ENCODE results near the gene GRHL3.

The GRHL3 gene

DNA sequence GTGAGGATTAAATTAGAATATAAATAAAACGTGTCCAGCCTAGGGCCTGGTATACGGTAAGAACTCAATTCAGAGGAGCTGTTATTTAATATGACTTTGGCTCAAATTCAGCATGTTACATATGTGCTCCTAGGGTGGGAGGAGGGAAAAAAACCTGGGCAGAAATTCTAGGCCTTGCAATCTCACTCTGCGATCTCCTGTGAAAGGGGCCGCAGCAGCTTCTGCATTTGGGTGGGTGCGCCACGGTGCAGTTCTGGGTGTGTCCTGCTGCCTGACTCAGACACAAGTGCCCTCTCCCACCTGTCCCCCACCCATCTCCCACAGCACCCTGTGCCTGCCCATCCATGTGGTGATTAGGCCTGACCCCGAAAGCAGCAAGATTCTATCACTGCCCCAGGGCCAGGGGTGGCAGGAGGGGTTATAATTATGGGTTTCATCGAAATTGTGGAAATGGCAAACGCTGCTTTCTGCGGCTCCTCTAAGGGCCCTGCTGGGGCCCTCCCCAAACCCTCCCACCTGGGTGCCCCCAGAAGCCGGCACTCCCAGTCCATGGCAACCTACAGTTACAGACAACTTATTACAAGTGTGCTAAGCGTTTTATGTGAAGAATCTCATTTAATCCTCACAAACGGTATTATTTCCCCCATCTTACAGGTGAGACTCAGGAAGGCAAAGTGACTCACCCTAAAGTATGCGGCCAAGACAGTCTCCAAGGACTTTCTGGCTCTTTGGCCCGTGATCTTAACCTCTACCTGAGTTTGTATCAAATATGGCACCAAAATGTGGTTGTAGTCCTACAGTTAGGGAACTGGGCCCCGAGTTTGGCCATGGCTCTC, 25.5 kb upstream of the GRHL3 start:
- H3K9me3 ChIP-seq (ENCODE audit: severe bottlenecking), result no peaks in the 10 kb centered on the region
- DNase-seq (ENCODE audit: low spot score) (no peak), ATAC-seq (ENCODE audit: low read depth) (peak; percentile 36; the same call in 2 of the 3 replicates)
- H3K27me3 ChIP-seq (ENCODE audit: insufficient read depth, poor library complexity, severe bottlenecking), result no peaks in the 10 kb centered on the region
- peaks cover 49% of the 10 kb centered on the region for H3K4me1 ChIP-seq (ENCODE audit: insufficient read depth, poor library complexity, severe bottlenecking)
- peak overlapping the region; percentile 99 for H3K27ac ChIP-seq (ENCODE audit: poor library complexity, severe bottlenecking)
- H3K4me3 ChIP-seq (ENCODE audit: severe bottlenecking), result no peak overlapping the region
- H3K36me3 ChIP-seq (ENCODE audit: low read depth), result no peaks in the 10 kb centered on the region
- TF ChIP-seq, protein P1, sequence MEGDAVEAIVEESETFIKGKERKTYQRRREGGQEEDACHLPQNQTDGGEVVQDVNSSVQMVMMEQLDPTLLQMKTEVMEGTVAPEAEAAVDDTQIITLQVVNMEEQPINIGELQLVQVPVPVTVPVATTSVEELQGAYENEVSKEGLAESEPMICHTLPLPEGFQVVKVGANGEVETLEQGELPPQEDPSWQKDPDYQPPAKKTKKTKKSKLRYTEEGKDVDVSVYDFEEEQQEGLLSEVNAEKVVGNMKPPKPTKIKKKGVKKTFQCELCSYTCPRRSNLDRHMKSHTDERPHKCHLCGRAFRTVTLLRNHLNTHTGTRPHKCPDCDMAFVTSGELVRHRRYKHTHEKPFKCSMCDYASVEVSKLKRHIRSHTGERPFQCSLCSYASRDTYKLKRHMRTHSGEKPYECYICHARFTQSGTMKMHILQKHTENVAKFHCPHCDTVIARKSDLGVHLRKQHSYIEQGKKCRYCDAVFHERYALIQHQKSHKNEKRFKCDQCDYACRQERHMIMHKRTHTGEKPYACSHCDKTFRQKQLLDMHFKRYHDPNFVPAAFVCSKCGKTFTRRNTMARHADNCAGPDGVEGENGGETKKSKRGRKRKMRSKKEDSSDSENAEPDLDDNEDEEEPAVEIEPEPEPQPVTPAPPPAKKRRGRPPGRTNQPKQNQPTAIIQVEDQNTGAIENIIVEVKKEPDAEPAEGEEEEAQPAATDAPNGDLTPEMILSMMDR (IDR thresholded peaks at IDR 0.05; ENCODE audit: poor library complexity, severe bottlenecking), result no peak

DNA sequence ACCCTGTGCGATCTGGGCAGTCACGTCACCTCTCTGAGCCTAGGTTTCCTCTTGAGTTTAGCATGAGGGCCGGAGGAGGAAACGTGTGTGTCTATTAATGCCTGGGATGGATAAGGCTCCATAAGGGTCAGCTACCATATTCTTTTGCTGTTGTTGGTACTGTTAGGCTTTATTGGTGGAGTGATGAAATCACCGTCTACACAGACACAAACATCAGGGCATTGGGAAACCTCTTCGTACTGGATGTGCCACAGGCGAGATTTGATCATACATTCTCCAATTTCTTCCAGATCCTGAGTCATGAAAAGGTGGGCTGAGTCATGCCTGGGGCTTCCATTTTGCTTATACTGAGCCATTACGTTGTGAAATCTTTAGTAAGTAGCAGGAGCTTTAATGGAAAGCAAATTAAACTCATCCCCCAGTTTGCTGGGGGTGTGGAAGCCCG, 24.9 kb upstream of the GRHL3 start:
- TF ChIP-seq, protein P1 (IDR thresholded peaks at IDR 0.05; ENCODE audit: poor library complexity, severe bottlenecking), result no peak
- H3K27me3 ChIP-seq (ENCODE audit: insufficient read depth, poor library complexity, severe bottlenecking), result no peaks in the 10 kb centered on the region
- no peaks in the 10 kb centered on the region for H3K9me3 ChIP-seq (ENCODE audit: severe bottlenecking)
- DNase-seq (ENCODE audit: low spot score), result peak; percentile 79
- peaks cover 48% of the 10 kb centered on the region for H3K4me1 ChIP-seq (ENCODE audit: insufficient read depth, poor library complexity, severe bottlenecking)
- ATAC-seq (ENCODE audit: low read depth), result peak; percentile 65
- no peak overlapping the region for H3K4me3 ChIP-seq (ENCODE audit: severe bottlenecking)
- H3K27ac ChIP-seq (ENCODE audit: poor library complexity, severe bottlenecking), result peak overlapping the region; percentile 99
- no peaks in the 10 kb centered on the region for H3K36me3 ChIP-seq (ENCODE audit: low read depth)

DNA sequence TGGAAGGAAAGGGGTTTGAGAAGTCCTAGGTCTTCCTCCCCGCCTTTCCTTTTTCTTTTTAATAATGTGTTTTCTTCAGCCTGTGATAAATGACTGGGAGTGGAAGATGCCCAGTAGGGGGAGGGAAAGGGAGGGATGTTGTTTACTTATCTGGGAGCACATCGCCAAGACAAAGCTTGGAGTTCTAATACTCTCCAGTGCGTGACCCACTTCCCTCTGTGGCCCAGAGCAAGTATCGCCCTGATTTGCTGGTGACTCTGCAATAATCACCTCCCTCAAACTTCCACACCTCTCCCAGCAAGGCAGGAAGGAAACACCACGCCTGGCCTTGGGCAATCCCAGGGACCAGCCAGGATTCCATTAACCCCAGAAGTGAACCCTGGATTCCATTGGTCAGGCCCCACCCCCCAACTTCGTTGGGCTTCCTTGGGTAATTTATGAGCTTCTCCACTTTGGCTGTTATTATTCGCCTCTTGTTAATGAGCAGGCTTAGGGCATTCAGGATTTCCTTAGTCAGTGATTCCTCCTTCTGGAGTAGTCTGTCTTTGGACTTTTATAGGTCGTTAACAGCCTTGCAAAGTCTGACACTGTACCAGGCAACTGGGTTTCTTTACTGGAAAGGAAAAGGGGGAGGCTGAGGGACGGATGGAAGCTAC, 24.3 kb upstream of the GRHL3 start:
- Histone ChIP-seq H3K36me3 (ENCODE audit: low read depth) (no peaks in the 10 kb centered on the region), H3K9me3 (ENCODE audit: severe bottlenecking) (no peaks in the 10 kb centered on the region), H3K4me3 (ENCODE audit: severe bottlenecking) (no peak overlapping the region), H3K4me1 (ENCODE audit: insufficient read depth, poor library complexity, severe bottlenecking) (peaks cover 43% of the 10 kb centered on the region), H3K27ac (ENCODE audit: poor library complexity, severe bottlenecking) (peak overlapping the region; percentile 99), H3K27me3 (ENCODE audit: insufficient read depth, poor library complexity, severe bottlenecking) (no peaks in the 10 kb centered on the region)
- DNase-seq (ENCODE audit: low spot score), result peak; percentile 91
- ATAC-seq (ENCODE audit: low read depth), result peak; percentile 80
- TF ChIP-seq, protein P1 (IDR thresholded peaks at IDR 0.05; ENCODE audit: poor library complexity, severe bottlenecking), result peak; percentile 17

DNA sequence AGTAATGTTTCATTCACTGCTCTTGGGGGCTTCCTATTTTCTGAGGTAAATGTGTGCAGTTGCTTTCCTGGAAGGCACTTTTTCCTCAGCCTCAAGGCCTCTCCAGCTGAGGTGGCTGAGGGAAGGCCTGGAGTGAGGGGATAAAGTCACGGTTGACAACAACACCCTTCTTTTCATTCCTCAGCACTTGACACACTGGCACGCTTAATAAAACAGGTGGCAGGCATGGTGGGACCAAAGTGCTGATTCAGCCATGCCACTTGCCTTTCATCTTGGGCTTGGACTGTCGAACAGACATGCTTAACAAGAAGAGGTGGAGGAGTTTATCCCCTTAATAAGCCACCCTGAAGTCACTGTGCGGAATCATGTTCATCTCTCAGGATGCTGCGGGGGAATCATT, 23.6 kb upstream of the GRHL3 start:
- Histone ChIP-seq H3K4me1 (ENCODE audit: insufficient read depth, poor library complexity, severe bottlenecking) (peaks cover 36% of the 10 kb centered on the region), H3K27ac (ENCODE audit: poor library complexity, severe bottlenecking) (peak overlapping the region; percentile 99), H3K4me3 (ENCODE audit: severe bottlenecking) (no peak overlapping the region), H3K27me3 (ENCODE audit: insufficient read depth, poor library complexity, severe bottlenecking) (no peaks in the 10 kb centered on the region), H3K36me3 (ENCODE audit: low read depth) (no peaks in the 10 kb centered on the region), H3K9me3 (ENCODE audit: severe bottlenecking) (no peaks in the 10 kb centered on the region)
- TF ChIP-seq, protein P1 (IDR thresholded peaks at IDR 0.05; ENCODE audit: poor library complexity, severe bottlenecking), result no peak
- DNase-seq (ENCODE audit: low spot score) (no peak), ATAC-seq (ENCODE audit: low read depth) (no peak)
